ENCODE data around the gene ABCA2.

ABCA2 gene

GRCh38 chr9:137053944-137054931, 26.2 kb upstream of the ABCA2 start, which contains the start of gene ENTPD2:
ENTPD2 (minus strand) TSS chr9:137054061; CDS start chr9:137053997, 64 bp downstream.
- Histone ChIP-seq H3K36me3 (no peaks in the 10 kb centered on the region), H3K4me2 (peak within 1 kb of the TSS; percentile 37; the same call in 1 of the 2 replicates), H4K20me1 (peaks cover 62% of the 10 kb centered on the region), H3K4me1 (peaks cover 15% of the 10 kb centered on the region; the same call in 1 of the 2 replicates), H3K4me3 (peak within 1 kb of the TSS; percentile 41; the same call in 1 of the 2 replicates), H3K9me3 (no peaks in the 10 kb centered on the region), H3K9ac (no peak within 1 kb of the TSS), H3K27ac (no peak within 1 kb of the TSS), H3K27me3 (peaks cover 76% of the 10 kb centered on the region)
- no peak for TF ChIP-seq Cebpa-rat (IDR thresholded peaks at IDR 0.05)

- peaks cover 64% of the 10 kb centered on the region for H4K20me1 ChIP-seq
- peak overlapping the region; percentile 37; the same call in 1 of the 2 replicates for H3K4me2 ChIP-seq
- peaks cover 15% of the 10 kb centered on the region; the same call in 1 of the 2 replicates for H3K4me1 ChIP-seq
- H3K36me3 ChIP-seq = no peaks in the 10 kb centered on the region
- TF ChIP-seq Cebpa-rat (IDR thresholded peaks at IDR 0.05) = no peak
- H3K27me3 ChIP-seq = peaks cover 84% of the 10 kb centered on the region
- H3K4me3 ChIP-seq = peak overlapping the region; percentile 41; the same call in 1 of the 2 replicates
- no peaks in the 10 kb centered on the region for H3K9me3 ChIP-seq
- no peak overlapping the region for H3K9ac ChIP-seq
- no peak overlapping the region for H3K27ac ChIP-seq
These were observed 25.2 kb upstream of the ABCA2 start for GRCh38 chr9:137052998-137053943.

- H3K9ac ChIP-seq = no peak overlapping the region
- peaks cover 15% of the 10 kb centered on the region; the same call in 1 of the 2 replicates for H3K4me1 ChIP-seq
- no peak for TF ChIP-seq Cebpa-rat (IDR thresholded peaks at IDR 0.05)
- H3K27ac ChIP-seq = no peak overlapping the region
- no peaks in the 10 kb centered on the region for H3K36me3 ChIP-seq
- H3K27me3 ChIP-seq = peaks cover 93% of the 10 kb centered on the region
- no peaks in the 10 kb centered on the region for H3K9me3 ChIP-seq
- no peak overlapping the region for H3K4me2 ChIP-seq
- peaks cover 72% of the 10 kb centered on the region for H4K20me1 ChIP-seq
- H3K4me3 ChIP-seq = no peak overlapping the region
These were observed 24.3 kb upstream of the ABCA2 start for GRCh38 chr9:137052293-137052692.

- Histone ChIP-seq H4K20me1 (peaks cover 71% of the 10 kb centered on the region), H3K27ac (no peak overlapping the region), H3K4me1 (peaks cover 15% of the 10 kb centered on the region; the same call in 1 of the 2 replicates), H3K4me2 (no peak overlapping the region), H3K27me3 (peaks cover 97% of the 10 kb centered on the region), H3K36me3 (no peaks in the 10 kb centered on the region), H3K9ac (no peak overlapping the region), H3K9me3 (no peaks in the 10 kb centered on the region), H3K4me3 (no peak overlapping the region)
- no peak for TF ChIP-seq Cebpa-rat (IDR thresholded peaks at IDR 0.05)
These were observed 23.2 kb upstream of the ABCA2 start for GRCh38 chr9:137051145-137051724.

- no peak for TF ChIP-seq Cebpa-rat (IDR thresholded peaks at IDR 0.05)
- Histone ChIP-seq H3K4me3 (no peak overlapping the region), H3K4me2 (no peak overlapping the region), H3K9ac (no peak overlapping the region), H4K20me1 (peaks cover 73% of the 10 kb centered on the region), H3K36me3 (no peaks in the 10 kb centered on the region), H3K27me3 (peaks cover 96% of the 10 kb centered on the region), H3K4me1 (peaks cover 15% of the 10 kb centered on the region), H3K9me3 (no peaks in the 10 kb centered on the region), H3K27ac (no peak overlapping the region)
These were observed 22.5 kb upstream of the ABCA2 start for GRCh38 chr9:137050570-137050969.

GRCh38 chr9:137049544-137050449, 21.8 kb upstream of the ABCA2 start:
- H3K9ac ChIP-seq = no peak overlapping the region
- peaks cover 96% of the 10 kb centered on the region for H3K27me3 ChIP-seq
- peaks cover 75% of the 10 kb centered on the region for H4K20me1 ChIP-seq
- no peaks in the 10 kb centered on the region for H3K9me3 ChIP-seq
- H3K4me2 ChIP-seq = no peak overlapping the region
- H3K27ac ChIP-seq = no peak overlapping the region
- H3K4me3 ChIP-seq = no peak overlapping the region
- no peaks in the 10 kb centered on the region for H3K36me3 ChIP-seq
- no peak for TF ChIP-seq Cebpa-rat (IDR thresholded peaks at IDR 0.05)
- H3K4me1 ChIP-seq = peaks cover 23% of the 10 kb centered on the region

- H3K27ac ChIP-seq = no peak overlapping the region
- peaks cover 91% of the 10 kb centered on the region for H3K27me3 ChIP-seq
These were observed 20.9 kb upstream of the ABCA2 start for GRCh38 chr9:137048655-137049543.

More at GRCh38 chr9:137048655-137049543, 20.9 kb upstream of the ABCA2 start:
- no peak overlapping the region for H3K4me3 ChIP-seq
- H3K9ac ChIP-seq = no peak overlapping the region
- H3K4me2 ChIP-seq = no peak overlapping the region
- H4K20me1 ChIP-seq = peaks cover 77% of the 10 kb centered on the region
- TF ChIP-seq Cebpa-rat (IDR thresholded peaks at IDR 0.05) = no peak
- peaks cover 32% of the 10 kb centered on the region for H3K4me1 ChIP-seq
- H3K36me3 ChIP-seq = no peaks in the 10 kb centered on the region
- H3K9me3 ChIP-seq = no peaks in the 10 kb centered on the region
